Keratinocyte (primary cell): ENCODE measurements around the gene TUBE1. TPM values are rescaled to one million over a fixed set of nuclear protein-coding genes. Genes with fewer than 3 reads are reported as not detected.

Source experiments
- DNase-seq: peaks from one replicate; pipeline ENCODE4 v3.0.0-alpha.2; 2011; ENCODE audit warnings: low read depth, missing footprints, low spot score
- FAIRE-seq: peaks from 2 replicates; lab custom pipeline; 2011; peaks lifted over from hg19 to GRCh38; lab: Jason Lieb, UNC
- H2AFZ ChIP-seq: 2 replicates; pipeline ENCODE4 v1.6.0; 2012; ENCODE audit warnings: low read length, control low read depth, inconsistent platforms; ENCODE audit not compliant: control insufficient read depth
- H3K27ac ChIP-seq: 2 replicates; pipeline ENCODE4 v1.5.1; 2011; ENCODE audit warnings: low read length; ENCODE audit not compliant: control insufficient read depth, insufficient read depth
- H3K27me3 ChIP-seq: 3 replicates; pipeline ENCODE4 v1.6.0; 2011; ENCODE audit warnings: low read length; ENCODE audit not compliant: control insufficient read depth, insufficient read depth; ENCODE audit errors: extremely low read depth
- H3K36me3 ChIP-seq, 2 experiments: 2 replicates in 1 of 2; 3 replicates in 1 of 2; pipeline ENCODE4 v1.5.1; 2011; ENCODE audit warnings: low read length in 2 of 2, mild to moderate bottlenecking in 1 of 2; ENCODE audit not compliant: control insufficient read depth in 2 of 2, insufficient read depth in 2 of 2; ENCODE audit errors: extremely low read depth in 1 of 2
- H3K4me1 ChIP-seq: 3 replicates; pipeline ENCODE4 v1.5.1; 2011; ENCODE audit warnings: low read length; ENCODE audit not compliant: control insufficient read depth, insufficient read depth; ENCODE audit errors: extremely low read depth
- H3K4me2 ChIP-seq: 3 replicates; pipeline ENCODE4 v1.6.0; 2011; ENCODE audit warnings: low read depth, low read length; ENCODE audit not compliant: control insufficient read depth, insufficient read depth; ENCODE audit errors: extremely low read depth
- H3K4me3 ChIP-seq, 3 experiments: fragments of 200-600 bp in 1 of 3; sonication (generic) in 1 of 3; 2 replicates in 2 of 3; 3 replicates in 1 of 3; pipeline ENCODE4 v1.5.1; 2011 to 2016; ENCODE audit warnings: low read length in 3 of 3, mild to moderate bottlenecking in 3 of 3, control low read depth in 2 of 3, inconsistent platforms in 1 of 3, low read depth in 1 of 3, mixed read lengths in 1 of 3, mixed run types in 1 of 3, moderate library complexity in 1 of 3; ENCODE audit not compliant: control insufficient read depth in 2 of 3, insufficient read depth in 2 of 3; ENCODE audit errors: extremely low read depth in 1 of 3
- H3K79me2 ChIP-seq: 2 replicates; pipeline ENCODE4 v1.6.0; 2012; ENCODE audit warnings: low read length; ENCODE audit not compliant: control insufficient read depth, insufficient read depth
- H3K9ac ChIP-seq: 3 replicates; pipeline ENCODE4 v1.6.0; 2011; ENCODE audit warnings: low read length; ENCODE audit not compliant: control insufficient read depth, insufficient read depth; ENCODE audit errors: extremely low read depth
- H3K9me1 ChIP-seq: 3 replicates; pipeline ENCODE4 v1.6.0; 2011; ENCODE audit warnings: low read length; ENCODE audit not compliant: control insufficient read depth, insufficient read depth; ENCODE audit errors: extremely low read depth
- H3K9me3 ChIP-seq: 2 replicates; pipeline ENCODE4 v1.5.1; 2012; ENCODE audit warnings: low read depth, low read length; ENCODE audit not compliant: control insufficient read depth
- H4K20me1 ChIP-seq: 3 replicates; pipeline ENCODE4 v1.6.0; 2011; ENCODE audit warnings: low read length; ENCODE audit not compliant: control insufficient read depth, insufficient read depth; ENCODE audit errors: extremely low read depth
- EZH2 ChIP-seq: IDR thresholded peaks from one replicate; pipeline ENCODE4 v1.6.1; 2012; ENCODE audit warnings: inconsistent platforms, mild to moderate bottlenecking, low read length, moderate library complexity
- dilution Hi-C: fragments of 300-500 bp; cut with MboI; formaldehyde crosslinking; loops from one replicate; pipeline ENCODE4 v1.7.0; 2020; ENCODE audit warnings: low sequenced_read_pairs; ENCODE audit not compliant: extremely low pct_ligation_motif_present
- polyA plus RNA-seq, 5 experiments: library from polyadenylated mRNA; depleted of rRNA in 3 of 5; stranded (reverse) in 3 of 5; stranded (forward) in 1 of 5; unstranded in 1 of 5; fragments of >200 nt; gene quantifications; 1 replicate in 1 of 5; 2 replicates in 3 of 5; 3 replicates in 1 of 5; pipeline versions ENCODE4 v1.2.1 to v1.2.3, GENCODE V29; 2011 to 2012; ENCODE audit warnings: missing spikeins in 2 of 5, low read depth in 1 of 5, low replicate concordance in 1 of 5
- TF ChIP-seq, protein P1 (sequence below), 3 experiments: IDR thresholded peaks in 1 of 3; conservative IDR thresholded peaks in 1 of 3; optimal IDR thresholded peaks in 1 of 3; 2 replicates in 2 of 3; 3 replicates in 1 of 3; pipeline versions ENCODE3 to v1.5.1; 2011; ENCODE audit warnings: low read length in 3 of 3, mild to moderate bottlenecking in 3 of 3, moderate library complexity in 2 of 3, control low read depth in 1 of 3, inconsistent platforms in 1 of 3; ENCODE audit not compliant: insufficient read depth in 2 of 3; ENCODE audit errors: extremely low read depth in 1 of 3

Gene TUBE1
- polyA plus RNA-seq, 1 donor (not counting 4 experiments of a cell fraction or from before 2014, with no cell fraction given) = 15.4 TPM

DNA sequence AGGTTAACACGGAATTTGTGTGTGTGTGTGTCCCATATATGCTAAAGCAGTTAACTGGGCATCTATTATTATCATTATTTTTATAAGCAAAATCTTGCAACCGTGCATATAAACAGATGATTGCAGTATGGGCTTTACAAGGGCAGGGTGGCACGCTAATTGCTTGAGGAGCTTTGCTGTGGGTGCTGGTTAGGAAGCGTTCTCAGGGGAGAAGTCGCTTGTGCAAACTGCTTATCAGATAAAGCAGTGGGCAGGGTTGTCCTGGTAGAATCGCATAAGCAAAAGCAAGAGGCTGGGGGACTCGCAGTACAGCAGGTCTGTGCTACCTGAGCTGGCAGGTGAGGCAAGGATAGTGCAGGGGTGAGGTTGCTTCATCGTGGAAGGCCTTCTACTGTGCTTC lies 43.1 kb downstream of the TUBE1 start:
- Histone ChIP-seq H3K9ac (no peak overlapping the region), H3K27me3 (no peaks in the 10 kb centered on the region), H4K20me1 (no peaks in the 10 kb centered on the region), H2AFZ (no peak overlapping the region), H3K4me2 (no peak overlapping the region), H3K27ac (no peak overlapping the region), H3K79me2 (no peaks in the 10 kb centered on the region), H3K4me1 (no peaks in the 10 kb centered on the region), H3K9me1 (no peaks in the 10 kb centered on the region), H3K4me3 (no peak overlapping the region), H3K9me3 (no peaks in the 10 kb centered on the region), H3K36me3 (no peaks in the 10 kb centered on the region)
- dilution Hi-C loops = no loop called here
- DNase-seq = no peak
- no peak for FAIRE-seq
- TF ChIP-seq EZH2 = no peak
- TF ChIP-seq, protein P1, sequence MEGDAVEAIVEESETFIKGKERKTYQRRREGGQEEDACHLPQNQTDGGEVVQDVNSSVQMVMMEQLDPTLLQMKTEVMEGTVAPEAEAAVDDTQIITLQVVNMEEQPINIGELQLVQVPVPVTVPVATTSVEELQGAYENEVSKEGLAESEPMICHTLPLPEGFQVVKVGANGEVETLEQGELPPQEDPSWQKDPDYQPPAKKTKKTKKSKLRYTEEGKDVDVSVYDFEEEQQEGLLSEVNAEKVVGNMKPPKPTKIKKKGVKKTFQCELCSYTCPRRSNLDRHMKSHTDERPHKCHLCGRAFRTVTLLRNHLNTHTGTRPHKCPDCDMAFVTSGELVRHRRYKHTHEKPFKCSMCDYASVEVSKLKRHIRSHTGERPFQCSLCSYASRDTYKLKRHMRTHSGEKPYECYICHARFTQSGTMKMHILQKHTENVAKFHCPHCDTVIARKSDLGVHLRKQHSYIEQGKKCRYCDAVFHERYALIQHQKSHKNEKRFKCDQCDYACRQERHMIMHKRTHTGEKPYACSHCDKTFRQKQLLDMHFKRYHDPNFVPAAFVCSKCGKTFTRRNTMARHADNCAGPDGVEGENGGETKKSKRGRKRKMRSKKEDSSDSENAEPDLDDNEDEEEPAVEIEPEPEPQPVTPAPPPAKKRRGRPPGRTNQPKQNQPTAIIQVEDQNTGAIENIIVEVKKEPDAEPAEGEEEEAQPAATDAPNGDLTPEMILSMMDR (optimal IDR thresholded peaks at IDR 0.05 in 1 of 3, IDR thresholded peaks at IDR 0.05 in 1 of 3, conservative IDR thresholded peaks at IDR 0.05 in 1 of 3; ENCODE audit: extremely low read depth in 1 of 3, insufficient read depth in 2 of 3, low read length in 3 of 3) = no peak

DNA sequence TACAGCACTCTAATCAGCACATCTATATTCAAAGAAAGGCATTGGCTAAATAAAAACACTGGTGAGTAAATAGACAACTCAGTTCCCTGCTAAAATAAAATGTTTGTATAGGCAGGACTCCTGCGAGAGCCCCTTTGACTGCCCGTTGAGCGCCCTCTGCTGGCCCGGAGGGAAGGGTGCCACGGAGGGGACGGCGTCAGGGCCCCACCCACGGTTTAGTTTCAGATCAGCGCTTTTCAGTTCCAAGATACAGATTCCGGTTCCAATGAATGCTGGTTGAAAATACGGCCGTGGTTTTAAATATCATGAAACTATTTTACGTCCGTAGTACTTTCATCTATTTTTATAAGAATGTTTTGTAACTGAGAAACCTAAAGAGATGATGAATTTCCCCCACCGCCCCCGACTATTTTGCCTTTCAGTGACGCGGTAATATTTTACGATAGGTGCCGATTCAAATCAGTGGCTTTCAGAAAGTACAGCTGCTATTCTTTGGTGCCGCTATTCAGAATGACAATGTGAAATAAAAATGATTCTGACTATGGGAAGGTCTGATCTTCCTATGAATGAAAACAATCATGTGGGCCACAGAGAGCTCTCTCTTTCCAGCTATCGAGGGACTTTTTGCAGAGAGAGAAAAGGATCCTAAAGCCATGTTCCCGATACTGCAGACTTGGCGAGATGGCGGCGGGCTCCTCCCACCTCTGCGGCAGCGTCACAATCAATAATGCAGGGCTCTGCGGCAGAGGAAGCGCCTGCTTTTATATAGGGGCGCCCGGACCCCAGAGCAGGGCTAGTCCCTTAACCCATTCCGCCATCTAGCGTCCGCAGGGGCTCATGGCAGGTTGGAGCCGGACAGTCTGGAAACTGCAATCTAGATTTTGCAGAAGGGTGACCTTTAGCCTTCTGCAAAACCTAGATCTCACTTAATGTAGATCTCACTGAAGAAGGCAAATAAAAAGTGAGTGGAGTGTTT lies 44.0 kb downstream of the TUBE1 start:
- Histone ChIP-seq H3K27me3 (no peaks in the 10 kb centered on the region), H3K36me3 (no peaks in the 10 kb centered on the region), H4K20me1 (no peaks in the 10 kb centered on the region), H3K4me3 (peak overlapping the region; percentile 54 to 85 (median 82)), H2AFZ (peak overlapping the region; percentile 92), H3K79me2 (no peaks in the 10 kb centered on the region), H3K9me3 (no peaks in the 10 kb centered on the region), H3K27ac (peak overlapping the region; percentile 87), H3K4me1 (no peaks in the 10 kb centered on the region), H3K9me1 (no peaks in the 10 kb centered on the region), H3K4me2 (peak overlapping the region; percentile 80), H3K9ac (peak overlapping the region; percentile 74)
- TF ChIP-seq, protein P1 (optimal IDR thresholded peaks at IDR 0.05 in 1 of 3, IDR thresholded peaks at IDR 0.05 in 1 of 3, conservative IDR thresholded peaks at IDR 0.05 in 1 of 3; ENCODE audit: extremely low read depth in 1 of 3, insufficient read depth in 2 of 3, low read length in 3 of 3) = peak; percentile 90 to 97 (median 96)
- TF ChIP-seq EZH2 = no peak
- DNase-seq (peak; percentile 35), FAIRE-seq (peak; percentile 46)
- dilution Hi-C loops = no loop called here
